Smooth muscle cell (in vitro differentiated cells): Measurements from ENCODE around the gene C11orf86. TPM values are rescaled to one million over a fixed set of nuclear protein-coding genes. Genes with fewer than 3 reads are reported as not detected.

ENCODE experiments used
- DNase-seq: peaks from one replicate; lab custom pipeline; 2025; ENCODE audit not compliant: unreplicated experiment; lab: John Stamatoyannopoulos, UW
- H2AFZ ChIP-seq: fragments of 200-600 bp; sonication (generic); 2 replicates; pipeline ENCODE4 v1.6.0; 2016; ENCODE audit warnings: antibody characterized with exemption, low read depth, mild to moderate bottlenecking
- H3F3A ChIP-seq: fragments of 200-600 bp; sonication (generic); 2 replicates; pipeline ENCODE4 v1.6.0; 2017; ENCODE audit warnings: antibody characterized with exemption, low read depth
- H3K27ac ChIP-seq: fragments of 200-600 bp; sonication (generic); 2 replicates; pipeline ENCODE4 v1.5.1; 2016; ENCODE audit warnings: low read depth, mild to moderate bottlenecking
- H3K27me3 ChIP-seq: fragments of 200-600 bp; sonication (generic); 2 replicates; pipeline ENCODE4 v1.6.1; 2016; ENCODE audit warnings: low read depth, mild to moderate bottlenecking
- H3K36me3 ChIP-seq: fragments of 200-600 bp; sonication (generic); 2 replicates; pipeline ENCODE4 v1.5.1; 2016; ENCODE audit warnings: low read depth
- H3K4me1 ChIP-seq: fragments of 200-600 bp; sonication (generic); 2 replicates; pipeline ENCODE4 v1.5.1; 2016; ENCODE audit warnings: low read depth
- H3K4me2 ChIP-seq: fragments of 200-600 bp; sonication (generic); 2 replicates; pipeline ENCODE4 v1.6.0; 2016; ENCODE audit warnings: mild to moderate bottlenecking
- H3K4me3 ChIP-seq: fragments of 200-600 bp; sonication (generic); 2 replicates; pipeline ENCODE4 v1.5.1; 2016; ENCODE audit warnings: mild to moderate bottlenecking
- H3K79me2 ChIP-seq: fragments of 200-600 bp; sonication (generic); 2 replicates; pipeline ENCODE4 v1.6.0; 2016; ENCODE audit warnings: low read depth, mild to moderate bottlenecking
- H3K9ac ChIP-seq: fragments of 200-600 bp; sonication (generic); 2 replicates; pipeline ENCODE4 v1.6.0; 2016; ENCODE audit warnings: low read depth
- H3K9me3 ChIP-seq: fragments of 200-600 bp; sonication (generic); replicated peaks from 2 replicates; pipeline ENCODE4 v1.5.1; 2016; ENCODE audit warnings: low read depth
- H4K20me1 ChIP-seq: fragments of 200-600 bp; sonication (generic); 2 replicates; pipeline ENCODE4 v1.6.0; 2016; ENCODE audit warnings: low read depth
- CTCF ChIP-seq: fragments of 200-600 bp; sonication (generic); IDR thresholded peaks from 2 replicates; pipeline ENCODE4 v1.5.1; 2017; ENCODE audit warnings: borderline replicate concordance, mild to moderate bottlenecking, antibody characterized with exemption; ENCODE audit not compliant: insufficient read depth, poor library complexity, severe bottlenecking
- WGBS: methylation state at CpG from one replicate; pipeline ENCODE4 v1.1.7; 2016; ENCODE audit warnings: low lambda C conversion rate; 5-methylcytosine and 5-hydroxymethylcytosine counted together
- polyA plus RNA-seq: library from polyadenylated mRNA; unstranded; fragments of >200 nt; fragmentation: Nextera tagmentation; extraction: Ambion mirVana; gene quantifications from 2 replicates; pipeline ENCODE4 v1.2.1, GENCODE V29; 2016
- total RNA-seq: library from RNA; depleted of rRNA; stranded (reverse); fragments of >200 nt; gene quantifications from 2 replicates; pipeline ENCODE4 v1.2.3, GENCODE V29; 2014

The C11orf86 gene
- total and polyA plus RNA-seq, 2 experiments from 2014 or later = not detected

- Histone ChIP-seq H4K20me1 (peaks cover 4% of the 10 kb centered on the region), H3K79me2 (no peaks in the 10 kb centered on the region), H3K4me1 (no peaks in the 10 kb centered on the region), H2AFZ (no peak overlapping the region), H3K9me3 (no peaks in the 10 kb centered on the region), H3K36me3 (no peaks in the 10 kb centered on the region), H3F3A (no peaks in the 10 kb centered on the region), H3K27me3 (no peaks in the 10 kb centered on the region), H3K27ac (no peak overlapping the region), H3K9ac (no peak overlapping the region), H3K4me2 (no peak overlapping the region), H3K4me3 (no peak overlapping the region)
- 74% methylated on average over 9 of the region's 9 CpGs for WGBS
- DNase-seq = no peak
- no peak for TF ChIP-seq CTCF
These were observed 39.9 kb upstream of the C11orf86 start for GRCh38 chr11:66934950-66935779.

GRCh38 chr11:66936311-66936711 lies 38.8 kb upstream of the C11orf86 start:
- H3K79me2 ChIP-seq = no peaks in the 10 kb centered on the region
- H3K4me1 ChIP-seq = no peaks in the 10 kb centered on the region
- no peak for DNase-seq
- H4K20me1 ChIP-seq = peaks cover 4% of the 10 kb centered on the region
- H3K4me2 ChIP-seq = no peak overlapping the region
- no peaks in the 10 kb centered on the region for H3F3A ChIP-seq
- H2AFZ ChIP-seq = no peak overlapping the region
- no peaks in the 10 kb centered on the region for H3K9me3 ChIP-seq
- 79% methylated on average over 2 of the region's 2 CpGs for WGBS
- H3K27ac ChIP-seq = no peak overlapping the region
- H3K9ac ChIP-seq = no peak overlapping the region
- H3K36me3 ChIP-seq = no peaks in the 10 kb centered on the region
- no peaks in the 10 kb centered on the region for H3K27me3 ChIP-seq
- no peak for TF ChIP-seq CTCF
- no peak overlapping the region for H3K4me3 ChIP-seq

GRCh38 chr11:66937193-66937733 lies 37.8 kb upstream of the C11orf86 start:
- WGBS = 100% methylated on average over 1 of the region's 1 CpG
- Histone ChIP-seq H3K27me3 (no peaks in the 10 kb centered on the region), H3F3A (no peaks in the 10 kb centered on the region), H3K27ac (no peak overlapping the region), H3K4me2 (no peak overlapping the region), H3K9me3 (no peaks in the 10 kb centered on the region), H3K79me2 (no peaks in the 10 kb centered on the region), H2AFZ (no peak overlapping the region), H3K4me3 (no peak overlapping the region), H4K20me1 (peaks cover 4% of the 10 kb centered on the region), H3K4me1 (no peaks in the 10 kb centered on the region), H3K9ac (no peak overlapping the region), H3K36me3 (no peaks in the 10 kb centered on the region)
- TF ChIP-seq CTCF = no peak
- DNase-seq = no peak
